Hematopoietic multipotent progenitor cell (in vitro differentiated cells): Measurements from ENCODE around the gene EFEMP2. TPM values are rescaled to one million over a fixed set of nuclear protein-coding genes. Genes with fewer than 3 reads are reported as not detected.
"Not testable (repeated sequence)": the region's sequence is repeated elsewhere in the genome, so short reads cannot be mapped to it uniquely, and the experiment has no call there.

Source experiments
- DNase-seq, 3 donors: peaks; one replicate each; pipeline ENCODE4 v3.0.0-alpha.2; 2011 to 2015; ENCODE audit warnings: low read depth in 2 of 3, low spot score in 2 of 3
- total RNA-seq: library from RNA; depleted of rRNA; stranded (reverse); fragments of >200 nt; gene quantifications from one replicate; pipeline ENCODE4 v1.2.3, GENCODE V29; 2012

The EFEMP2 gene
- total RNA-seq, 1 donor, result 13.7 TPM

DNA sequence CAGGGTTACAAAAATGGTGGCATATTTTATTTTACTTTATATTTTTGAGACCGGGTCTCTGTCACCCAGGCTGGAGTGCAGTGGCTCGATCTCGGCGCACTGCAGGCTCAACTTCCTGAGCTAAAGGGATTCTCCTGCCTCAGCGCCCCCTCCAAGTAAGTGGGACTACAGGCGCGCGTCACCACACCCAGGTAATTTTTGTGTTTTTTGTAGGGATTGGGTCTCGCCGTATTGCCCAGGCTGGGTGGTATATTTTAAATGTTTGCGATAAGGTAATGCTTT is 28.2 kb upstream of the EFEMP2 start:
- DNase-seq, result no peak

DNA sequence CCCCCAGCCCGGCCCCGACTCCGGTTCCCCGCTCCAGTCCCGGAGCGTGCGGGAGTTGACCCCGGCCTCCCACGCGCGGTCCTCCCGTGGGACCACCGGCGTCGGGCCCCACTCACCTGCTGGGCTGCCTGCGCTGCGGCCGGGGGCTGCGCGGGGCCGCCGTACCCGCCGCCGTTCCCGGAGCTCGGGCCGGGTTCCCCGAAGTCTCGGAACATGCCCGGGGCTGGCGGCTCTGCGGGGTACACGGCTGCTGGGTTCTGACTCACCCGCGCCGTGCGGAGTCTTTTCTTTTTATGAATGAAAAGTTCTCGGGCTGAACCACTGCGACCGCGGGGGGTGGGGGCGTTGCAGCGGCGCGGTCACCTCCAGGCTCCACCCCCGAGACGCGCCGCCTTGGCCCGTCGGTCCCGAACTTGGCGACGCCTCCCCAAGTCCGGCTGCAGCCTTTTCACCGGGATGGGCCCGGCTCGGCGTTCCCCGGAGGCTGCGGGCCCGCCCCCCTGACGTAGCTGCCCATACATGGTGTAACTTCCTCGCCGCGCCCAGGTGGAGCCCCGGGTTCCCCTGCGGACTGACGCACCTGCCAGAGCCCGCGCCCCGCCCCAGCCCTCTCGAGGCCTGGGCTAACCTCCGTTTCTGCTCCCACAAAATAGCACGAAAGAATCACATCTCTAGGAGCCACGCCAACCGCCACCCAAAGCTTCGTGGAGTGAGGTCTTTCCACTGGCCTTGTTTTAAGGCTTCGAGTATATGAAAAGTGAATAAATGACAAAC is 27.7 kb upstream of the EFEMP2 start, which contains the start of gene FOSL1:
FOSL1 (minus strand) TSS at position 264 of the 774 bp plus-strand sequence; CDS start at position 215, 49 bp downstream.
- DNase-seq, result peak; percentile 85 to 97 (median 94)

DNA sequence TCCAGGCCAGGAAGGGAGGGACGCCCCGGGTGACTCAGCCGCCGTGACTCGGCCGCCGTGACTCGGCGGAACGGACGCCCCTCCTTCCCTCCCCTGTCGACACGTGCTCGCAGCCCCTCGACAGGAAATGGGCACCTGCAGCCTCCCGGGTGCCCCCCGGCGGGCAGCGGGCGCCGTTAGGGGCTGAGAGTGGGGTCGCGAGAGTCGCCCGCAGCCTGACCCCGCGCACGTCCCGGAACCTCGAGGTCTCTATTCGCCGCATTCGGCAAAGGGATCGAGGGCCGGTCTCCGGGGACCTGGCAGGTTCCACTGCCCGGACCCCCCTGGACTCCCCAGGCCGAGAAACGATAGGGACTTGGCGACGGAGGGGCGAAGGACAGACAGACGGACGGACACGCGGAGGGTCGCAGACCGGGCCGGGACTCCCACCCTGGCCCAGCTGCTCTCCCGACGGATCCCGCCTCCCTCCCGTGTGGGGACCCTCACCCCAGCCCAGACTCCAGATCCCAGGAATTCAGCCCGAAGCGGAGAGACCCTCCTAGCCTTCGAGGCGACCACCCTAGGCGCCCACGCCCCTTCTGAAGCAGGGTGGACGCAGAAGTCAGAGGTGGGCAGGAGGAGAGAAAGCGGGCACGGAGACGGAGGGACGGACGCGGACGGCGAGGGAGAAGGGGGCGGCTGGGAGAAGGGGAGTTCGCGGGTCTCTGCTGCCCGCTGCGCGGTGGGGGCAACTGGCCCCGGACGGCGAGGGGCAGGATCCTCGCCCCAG is 26.9 kb upstream of the EFEMP2 start:
- peak in 2 of 3 donors; percentile 82 to 84 for DNase-seq

- no peak for DNase-seq
Measured at GRCh38 chr11:65898656-65899355, 26.2 kb upstream of the EFEMP2 start.

DNA sequence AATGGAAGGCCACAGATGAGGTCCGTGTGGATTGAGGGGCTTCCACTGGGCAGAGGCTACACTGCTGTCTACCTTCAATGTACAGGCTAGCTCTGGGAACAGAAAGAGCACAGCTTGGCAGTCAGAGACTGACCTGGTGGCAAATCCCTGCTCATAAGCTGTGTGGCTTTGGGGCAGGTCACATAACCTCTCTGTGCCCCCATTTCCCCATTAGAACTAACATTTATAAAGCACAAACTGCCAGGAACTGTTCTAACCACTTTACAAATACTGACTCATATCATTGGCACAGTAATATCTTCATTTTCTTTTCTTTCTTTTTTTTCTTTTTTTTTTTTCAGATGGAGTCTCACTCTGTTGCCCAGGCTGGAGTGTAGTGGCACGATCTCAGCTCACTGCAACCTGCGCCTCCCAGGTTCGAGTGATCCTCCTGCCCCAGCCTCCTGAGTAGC is 24.4 kb upstream of the EFEMP2 start:
- DNase-seq, result no peak

DNA sequence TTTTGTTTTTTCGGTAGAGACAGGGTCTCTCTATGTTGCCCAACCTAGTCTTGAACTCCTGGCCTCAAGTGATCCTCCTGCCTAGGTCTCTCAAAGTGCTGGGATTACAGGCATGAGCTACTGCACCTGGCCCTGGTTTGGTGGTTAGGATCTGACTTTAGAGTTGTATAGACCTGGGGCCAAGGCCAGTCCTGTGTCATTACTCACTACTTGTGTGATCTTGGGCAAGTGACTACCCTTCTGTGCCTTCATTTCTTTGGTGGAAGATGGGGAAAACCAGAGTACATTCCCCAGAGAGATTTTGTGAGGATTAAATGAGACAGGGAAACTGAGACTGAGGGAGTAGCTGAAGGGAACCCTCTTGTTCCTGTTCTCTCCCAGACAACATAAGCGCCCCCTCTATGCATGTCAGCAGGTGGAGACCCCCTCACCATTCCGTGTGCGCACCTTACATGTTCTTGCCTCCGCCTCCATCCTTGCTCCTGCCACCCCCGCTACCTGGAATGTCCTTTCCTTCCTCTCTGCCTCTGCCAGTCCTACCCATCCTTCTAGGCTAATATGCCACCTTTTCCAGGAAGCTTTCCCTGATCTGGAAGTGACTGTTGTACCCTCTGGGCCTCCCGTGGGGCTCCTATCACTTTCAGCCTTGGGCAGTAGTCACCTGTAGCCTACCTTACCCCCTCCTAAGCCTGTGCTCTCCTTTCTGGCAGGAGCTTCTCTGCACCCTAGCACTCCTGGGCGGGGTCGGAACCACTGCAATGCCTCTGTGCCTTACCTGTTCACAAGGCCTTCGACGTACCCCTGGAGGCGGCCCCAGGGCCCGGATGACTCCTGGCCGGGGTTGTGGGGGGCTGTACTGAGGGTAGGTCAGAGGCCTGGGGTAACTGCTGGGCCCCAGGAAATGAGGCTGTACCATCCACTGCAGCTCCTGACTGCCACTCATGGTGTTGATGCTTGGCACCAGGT is 23.7 kb upstream of the EFEMP2 start:
- DNase-seq, result no peak

DNA sequence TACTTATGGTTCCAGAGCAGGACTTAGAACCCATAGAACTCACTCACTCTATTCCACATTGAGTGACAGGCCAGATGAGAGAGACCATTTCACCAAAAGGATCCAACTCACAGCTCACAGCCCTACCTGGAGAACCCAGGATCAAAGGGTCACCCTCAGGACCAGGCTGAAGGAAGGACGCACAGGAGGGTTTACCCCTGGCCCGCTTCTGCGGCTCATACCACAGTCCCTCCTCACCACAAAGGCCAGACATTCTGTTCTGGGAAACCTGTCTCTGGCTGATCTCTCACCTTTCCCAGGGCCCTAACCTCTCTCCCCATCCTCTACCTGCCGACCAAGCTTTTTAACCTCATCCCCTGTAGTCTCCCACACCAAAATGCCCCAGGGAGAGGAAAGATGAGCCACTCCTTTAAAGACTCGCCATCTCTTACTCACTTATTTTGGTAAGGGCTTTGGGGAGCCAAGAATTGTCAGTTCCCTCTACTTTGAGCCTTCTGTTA is 22.9 kb upstream of the EFEMP2 start:
- DNase-seq, result no peak

GRCh38 chr11:65894034-65894591 is 21.5 kb upstream of the EFEMP2 start:
- peak in 2 of 3 donors; percentile 56 to 71 for DNase-seq

- DNase-seq, result no peak
Measured at GRCh38 chr11:65892661-65893317, 20.2 kb upstream of the EFEMP2 start.

- DNase-seq, result not testable (repeated sequence)
Measured at GRCh38 chr11:65892137-65892540, 19.5 kb upstream of the EFEMP2 start.

GRCh38 chr11:65891219-65892136 is 18.9 kb upstream of the EFEMP2 start:
- peak in 1 of 3 donors; percentile 48 for DNase-seq

DNA sequence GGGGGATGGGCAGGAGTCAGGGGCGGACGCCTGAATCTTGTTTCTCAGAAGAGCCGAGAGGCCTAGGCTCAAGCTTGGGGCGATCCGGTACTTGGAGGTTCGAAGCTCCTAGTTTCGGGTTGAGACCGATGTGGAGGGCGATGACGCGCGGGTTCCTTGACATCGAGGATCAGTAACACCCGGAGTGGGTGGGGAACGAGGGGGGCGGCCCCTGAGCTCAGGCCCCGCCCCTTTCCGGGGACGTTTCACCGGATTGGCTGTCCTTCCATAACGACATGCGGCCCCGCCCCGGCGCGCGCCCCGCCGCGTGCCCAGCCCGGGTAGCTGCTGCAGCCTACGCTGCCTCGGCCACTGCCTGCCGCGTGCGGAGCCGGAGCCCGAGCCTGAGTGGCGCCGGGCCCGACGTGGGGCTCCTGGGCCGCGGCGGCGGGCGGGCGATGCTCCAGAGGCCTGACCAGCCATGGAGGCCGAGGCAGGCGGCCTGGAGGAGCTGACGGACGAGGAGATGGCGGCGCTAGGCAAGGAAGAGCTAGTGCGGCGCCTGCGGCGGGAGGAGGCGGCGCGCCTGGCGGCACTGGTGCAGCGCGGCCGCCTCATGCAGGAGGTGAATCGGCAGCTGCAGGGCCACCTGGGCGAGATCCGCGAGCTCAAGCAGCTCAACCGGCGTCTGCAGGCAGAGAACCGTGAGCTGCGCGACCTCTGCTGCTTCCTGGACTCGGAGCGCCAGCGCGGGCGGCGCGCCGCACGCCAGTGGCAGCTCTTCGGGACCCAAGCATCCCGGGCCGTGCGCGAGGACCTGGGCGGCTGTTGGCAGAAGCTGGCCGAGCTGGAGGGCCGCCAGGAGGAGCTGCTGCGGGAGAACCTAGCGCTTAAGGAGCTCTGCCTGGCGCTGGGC is 18.0 kb upstream of the EFEMP2 start, which contains the start of gene CCDC85B:
CCDC85B (plus strand) TSS at position 350 of the 895 bp plus-strand sequence; CDS start at position 461, 111 bp downstream.
- peak; percentile 94 to 95 (median 95) for DNase-seq

GRCh38 chr11:65888163-65888814 is 15.7 kb upstream of the EFEMP2 start, which contains the start of gene FIBP:
TSS of gene FIBP (minus strand) at chr11:65888471. CDS start at chr11:65888418, 53 bp downstream.
- DNase-seq, result peak; percentile 91 to 98 (median 97)

GRCh38 chr11:65887723-65888162 is 15.1 kb upstream of the EFEMP2 start:
- no peak for DNase-seq

DNA sequence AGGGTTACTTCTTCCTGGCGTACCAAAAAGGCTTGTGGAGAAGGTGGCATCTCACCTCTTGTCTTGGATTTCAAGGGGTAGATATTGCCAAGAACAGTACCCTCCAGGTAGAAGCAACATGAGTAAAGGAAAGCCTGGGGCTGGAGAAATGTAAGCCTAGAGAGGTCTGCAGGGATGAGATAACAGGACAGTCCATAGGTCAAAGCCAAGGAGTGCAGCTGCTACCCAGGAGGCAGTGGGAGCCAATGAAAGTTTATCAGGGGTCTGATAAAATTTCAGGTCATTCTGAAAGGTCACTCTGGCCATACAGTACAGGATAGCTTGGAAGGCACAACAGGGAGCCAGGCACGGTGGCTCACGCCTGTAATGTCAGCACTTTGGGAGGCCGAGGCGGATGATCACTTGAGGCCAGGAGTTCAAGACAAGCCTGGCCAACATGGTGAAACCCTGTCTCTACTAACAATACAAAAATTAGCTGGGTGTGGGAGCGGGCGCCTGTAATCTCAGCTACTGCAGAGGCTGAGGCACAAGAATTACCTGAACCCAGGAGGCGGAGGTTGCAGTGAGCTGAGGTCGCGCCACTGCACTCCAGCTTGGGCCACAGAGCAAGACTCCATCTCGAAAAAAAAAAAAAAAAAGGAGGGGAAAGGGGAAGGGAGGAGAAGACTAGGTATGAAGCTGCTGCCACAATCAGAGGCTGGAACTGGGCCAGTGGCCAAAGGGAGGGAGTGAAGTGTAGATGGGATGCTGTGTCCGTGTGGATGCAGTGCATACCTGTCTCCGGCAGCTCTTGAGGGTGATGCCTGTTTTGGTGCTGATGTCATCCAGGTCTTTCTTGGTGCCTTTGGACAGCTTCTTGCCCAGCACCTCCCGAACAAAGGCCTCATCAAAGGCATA is 14.5 kb upstream of the EFEMP2 start:
- no peak for DNase-seq
